ENCODE measurements around the gene LRMDA.

The LRMDA gene

GRCh38 chr10:75722609-75723008 is 291.2 kb downstream of the LRMDA start:
- Histone ChIP-seq H3K36me3 (ENCODE audit: control insufficient read depth, insufficient read depth, low read length) (no peaks in the 10 kb centered on the region), H3K4me3 (ENCODE audit: low read depth, low read length) (no peak overlapping the region), H3K9me3 (ENCODE audit: control insufficient read depth, insufficient read depth, low read depth, low read length) (no peaks in the 10 kb centered on the region), H3K27me3 (ENCODE audit: control insufficient read depth, insufficient read depth, low read length) (no peaks in the 10 kb centered on the region), H3K27ac (ENCODE audit: low read depth, low read length) (no peak overlapping the region), H3K9ac (ENCODE audit: low read length) (no peak overlapping the region), H3K4me1 (ENCODE audit: control insufficient read depth, insufficient read depth, low read length) (no peaks in the 10 kb centered on the region)

GRCh38 chr10:75723319-75723980 is 292.0 kb downstream of the LRMDA start:
- Histone ChIP-seq H3K4me3 (ENCODE audit: low read depth, low read length) (no peak overlapping the region), H3K4me1 (ENCODE audit: control insufficient read depth, insufficient read depth, low read length) (no peaks in the 10 kb centered on the region), H3K27ac (ENCODE audit: low read depth, low read length) (no peak overlapping the region), H3K9ac (ENCODE audit: low read length) (no peak overlapping the region), H3K27me3 (ENCODE audit: control insufficient read depth, insufficient read depth, low read length) (no peaks in the 10 kb centered on the region), H3K36me3 (ENCODE audit: control insufficient read depth, insufficient read depth, low read length) (no peaks in the 10 kb centered on the region), H3K9me3 (ENCODE audit: control insufficient read depth, insufficient read depth, low read depth, low read length) (no peaks in the 10 kb centered on the region)

- Histone ChIP-seq H3K9me3 (ENCODE audit: control insufficient read depth, insufficient read depth, low read depth, low read length) (no peaks in the 10 kb centered on the region), H3K27ac (ENCODE audit: low read depth, low read length) (no peak overlapping the region), H3K4me1 (ENCODE audit: control insufficient read depth, insufficient read depth, low read length) (no peaks in the 10 kb centered on the region)
These were observed 292.6 kb downstream of the LRMDA start for GRCh38 chr10:75724047-75724446.

GRCh38 chr10:75726522-75727483 is 295.4 kb downstream of the LRMDA start:
- H3K27me3 ChIP-seq (ENCODE audit: control insufficient read depth, insufficient read depth, low read length), result no peaks in the 10 kb centered on the region
- no peaks in the 10 kb centered on the region for H3K36me3 ChIP-seq (ENCODE audit: control insufficient read depth, insufficient read depth, low read length)
- H3K4me1 ChIP-seq (ENCODE audit: control insufficient read depth, insufficient read depth, low read length), result no peaks in the 10 kb centered on the region
- no peaks in the 10 kb centered on the region for H3K9me3 ChIP-seq (ENCODE audit: control insufficient read depth, insufficient read depth, low read depth, low read length)
- H3K27ac ChIP-seq (ENCODE audit: low read depth, low read length), result no peak overlapping the region
- no peak overlapping the region for H3K4me3 ChIP-seq (ENCODE audit: low read depth, low read length)
- H3K9ac ChIP-seq (ENCODE audit: low read length), result no peak overlapping the region

More at GRCh38 chr10:75724047-75724446, 292.6 kb downstream of the LRMDA start:
- Histone ChIP-seq H3K9ac (ENCODE audit: low read length) (no peak overlapping the region), H3K27me3 (ENCODE audit: control insufficient read depth, insufficient read depth, low read length) (no peaks in the 10 kb centered on the region), H3K4me3 (ENCODE audit: low read depth, low read length) (no peak overlapping the region), H3K36me3 (ENCODE audit: control insufficient read depth, insufficient read depth, low read length) (no peaks in the 10 kb centered on the region)

- Histone ChIP-seq H3K27ac (ENCODE audit: low read depth, low read length) (no peak overlapping the region), H3K27me3 (ENCODE audit: control insufficient read depth, insufficient read depth, low read length) (no peaks in the 10 kb centered on the region), H3K4me3 (ENCODE audit: low read depth, low read length) (no peak overlapping the region), H3K4me1 (ENCODE audit: control insufficient read depth, insufficient read depth, low read length) (no peaks in the 10 kb centered on the region), H3K36me3 (ENCODE audit: control insufficient read depth, insufficient read depth, low read length) (no peaks in the 10 kb centered on the region), H3K9me3 (ENCODE audit: control insufficient read depth, insufficient read depth, low read depth, low read length) (no peaks in the 10 kb centered on the region), H3K9ac (ENCODE audit: low read length) (no peak overlapping the region)
These were observed 299.4 kb downstream of the LRMDA start for GRCh38 chr10:75730847-75731246.

GRCh38 chr10:75733135-75733890 is 301.9 kb downstream of the LRMDA start:
- no peaks in the 10 kb centered on the region for H3K9me3 ChIP-seq (ENCODE audit: control insufficient read depth, insufficient read depth, low read depth, low read length)
- no peak overlapping the region for H3K9ac ChIP-seq (ENCODE audit: low read length)
- H3K4me1 ChIP-seq (ENCODE audit: control insufficient read depth, insufficient read depth, low read length), result no peaks in the 10 kb centered on the region
- H3K27me3 ChIP-seq (ENCODE audit: control insufficient read depth, insufficient read depth, low read length), result no peaks in the 10 kb centered on the region
- no peaks in the 10 kb centered on the region for H3K36me3 ChIP-seq (ENCODE audit: control insufficient read depth, insufficient read depth, low read length)
- no peak overlapping the region for H3K27ac ChIP-seq (ENCODE audit: low read depth, low read length)
- H3K4me3 ChIP-seq (ENCODE audit: low read depth, low read length), result no peak overlapping the region

GRCh38 chr10:75736151-75736640 is 304.8 kb downstream of the LRMDA start:
- no peaks in the 10 kb centered on the region for H3K27me3 ChIP-seq (ENCODE audit: control insufficient read depth, insufficient read depth, low read length)
- no peaks in the 10 kb centered on the region for H3K36me3 ChIP-seq (ENCODE audit: control insufficient read depth, insufficient read depth, low read length)
- H3K9ac ChIP-seq (ENCODE audit: low read length), result no peak overlapping the region
- no peak overlapping the region for H3K4me3 ChIP-seq (ENCODE audit: low read depth, low read length)
- H3K9me3 ChIP-seq (ENCODE audit: control insufficient read depth, insufficient read depth, low read depth, low read length), result no peaks in the 10 kb centered on the region
- no peak overlapping the region for H3K27ac ChIP-seq (ENCODE audit: low read depth, low read length)
- H3K4me1 ChIP-seq (ENCODE audit: control insufficient read depth, insufficient read depth, low read length), result no peaks in the 10 kb centered on the region

GRCh38 chr10:75736889-75737579 is 305.6 kb downstream of the LRMDA start:
- Histone ChIP-seq H3K4me3 (ENCODE audit: low read depth, low read length) (no peak overlapping the region), H3K27ac (ENCODE audit: low read depth, low read length) (no peak overlapping the region), H3K9ac (ENCODE audit: low read length) (no peak overlapping the region), H3K27me3 (ENCODE audit: control insufficient read depth, insufficient read depth, low read length) (no peaks in the 10 kb centered on the region), H3K4me1 (ENCODE audit: control insufficient read depth, insufficient read depth, low read length) (no peaks in the 10 kb centered on the region), H3K36me3 (ENCODE audit: control insufficient read depth, insufficient read depth, low read length) (no peaks in the 10 kb centered on the region), H3K9me3 (ENCODE audit: control insufficient read depth, insufficient read depth, low read depth, low read length) (no peaks in the 10 kb centered on the region)

- Histone ChIP-seq H3K27me3 (ENCODE audit: control insufficient read depth, insufficient read depth, low read length) (no peaks in the 10 kb centered on the region), H3K9ac (ENCODE audit: low read length) (no peak overlapping the region), H3K4me3 (ENCODE audit: low read depth, low read length) (no peak overlapping the region), H3K27ac (ENCODE audit: low read depth, low read length) (no peak overlapping the region), H3K4me1 (ENCODE audit: control insufficient read depth, insufficient read depth, low read length) (no peaks in the 10 kb centered on the region), H3K9me3 (ENCODE audit: control insufficient read depth, insufficient read depth, low read depth, low read length) (no peaks in the 10 kb centered on the region), H3K36me3 (ENCODE audit: control insufficient read depth, insufficient read depth, low read length) (no peaks in the 10 kb centered on the region)
These were observed 306.1 kb downstream of the LRMDA start for GRCh38 chr10:75737580-75737949.

GRCh38 chr10:75738924-75739323 is 307.5 kb downstream of the LRMDA start:
- no peaks in the 10 kb centered on the region for H3K27me3 ChIP-seq (ENCODE audit: control insufficient read depth, insufficient read depth, low read length)
- H3K9ac ChIP-seq (ENCODE audit: low read length), result no peak overlapping the region
- no peak overlapping the region for H3K4me3 ChIP-seq (ENCODE audit: low read depth, low read length)
- H3K9me3 ChIP-seq (ENCODE audit: control insufficient read depth, insufficient read depth, low read depth, low read length), result no peaks in the 10 kb centered on the region
- no peaks in the 10 kb centered on the region for H3K36me3 ChIP-seq (ENCODE audit: control insufficient read depth, insufficient read depth, low read length)
- 0 out of 2 replicates have a peak, but pooled peaks cover 7% of the 10 kb centered on the region for H3K4me1 ChIP-seq (ENCODE audit: control insufficient read depth, insufficient read depth, low read length)
- no peak overlapping the region for H3K27ac ChIP-seq (ENCODE audit: low read depth, low read length)

All from HUES6 (cell line).